H1 (cell line): ENCODE results near the gene DOK7. TPM values are rescaled to one million over a fixed set of nuclear protein-coding genes. Genes with fewer than 3 reads are reported as not detected.

Source experiments
- CBX5 ChIP-seq: fragments of 300-800, 300-1000 bp; sonication (generic); IDR thresholded peaks from 2 replicates; pipeline ENCODE4 v1.7.1; 2016; ENCODE audit warnings: antibody characterized with exemption, low read length, low read depth
- CHD7 ChIP-seq: fragments of 300-600 bp; sonication (generic); IDR thresholded peaks from 2 replicates; pipeline ENCODE4 v1.7.1; 2012; ENCODE audit warnings: low read length, moderate library complexity, mild to moderate bottlenecking, inconsistent platforms; ENCODE audit not compliant: insufficient replicate concordance
- FOSL1 ChIP-seq: IDR thresholded peaks from 2 replicates; pipeline ENCODE4 v1.6.1; 2011; ENCODE audit warnings: mild to moderate bottlenecking, low read depth, low read length, moderate library complexity; ENCODE audit not compliant: insufficient read depth
- HDAC6 ChIP-seq: IDR thresholded peaks from one replicate; pipeline ENCODE4 v1.7.1; 2012; ENCODE audit warnings: low read depth, mild to moderate bottlenecking, inconsistent platforms, low read length, moderate library complexity
- POU5F1 ChIP-seq: IDR thresholded peaks from 2 replicates; pipeline ENCODE4 v1.6.1; 2011; ENCODE audit warnings: low read depth, mild to moderate bottlenecking, low read length, moderate library complexity
- SUZ12 ChIP-seq: fragments of 200-600 bp; sonication (generic); IDR thresholded peaks from 2 replicates; pipeline ENCODE4 v1.6.1; 2012; ENCODE audit warnings: mild to moderate bottlenecking, inconsistent platforms, low read length, moderate library complexity, mixed read lengths
- TAF1 ChIP-seq: IDR thresholded peaks from 2 replicates; pipeline ENCODE4 v1.6.1; 2011; ENCODE audit warnings: mild to moderate bottlenecking, low read depth, low read length
- polyA plus RNA-seq, 7 experiments: library from polyadenylated mRNA; depleted of rRNA in 3 of 7; stranded (reverse) in 5 of 7; unstranded in 2 of 7; fragments of >200 nt in 5 of 7; fragments of 200-250 nt in 2 of 7; gene quantifications; 1 replicate in 5 of 7; 2 replicates in 1 of 7; 4 replicates in 1 of 7; pipeline versions ENCODE4 v1.2.1 to v1.2.3, GENCODE V29; 2011 to 2013; ENCODE audit warnings: missing spikeins in 2 of 7, mixed read lengths in 2 of 7
- total RNA-seq: library from RNA; stranded (reverse); fragmentation: NEBNext Ultra II Directional; extraction: Animal tissue kit (Norgen Biotek cat#: 25700); gene quantifications from 2 replicates; pipeline ENCODE4 v1.2.1, GENCODE V29; 2021

The DOK7 gene
- total and polyA plus RNA-seq, 2 of the 8 experiments (the other 6 are each of a cell fraction or from before 2014, with no cell fraction given), result 0.32 TPM; not detected in 1

DNA sequence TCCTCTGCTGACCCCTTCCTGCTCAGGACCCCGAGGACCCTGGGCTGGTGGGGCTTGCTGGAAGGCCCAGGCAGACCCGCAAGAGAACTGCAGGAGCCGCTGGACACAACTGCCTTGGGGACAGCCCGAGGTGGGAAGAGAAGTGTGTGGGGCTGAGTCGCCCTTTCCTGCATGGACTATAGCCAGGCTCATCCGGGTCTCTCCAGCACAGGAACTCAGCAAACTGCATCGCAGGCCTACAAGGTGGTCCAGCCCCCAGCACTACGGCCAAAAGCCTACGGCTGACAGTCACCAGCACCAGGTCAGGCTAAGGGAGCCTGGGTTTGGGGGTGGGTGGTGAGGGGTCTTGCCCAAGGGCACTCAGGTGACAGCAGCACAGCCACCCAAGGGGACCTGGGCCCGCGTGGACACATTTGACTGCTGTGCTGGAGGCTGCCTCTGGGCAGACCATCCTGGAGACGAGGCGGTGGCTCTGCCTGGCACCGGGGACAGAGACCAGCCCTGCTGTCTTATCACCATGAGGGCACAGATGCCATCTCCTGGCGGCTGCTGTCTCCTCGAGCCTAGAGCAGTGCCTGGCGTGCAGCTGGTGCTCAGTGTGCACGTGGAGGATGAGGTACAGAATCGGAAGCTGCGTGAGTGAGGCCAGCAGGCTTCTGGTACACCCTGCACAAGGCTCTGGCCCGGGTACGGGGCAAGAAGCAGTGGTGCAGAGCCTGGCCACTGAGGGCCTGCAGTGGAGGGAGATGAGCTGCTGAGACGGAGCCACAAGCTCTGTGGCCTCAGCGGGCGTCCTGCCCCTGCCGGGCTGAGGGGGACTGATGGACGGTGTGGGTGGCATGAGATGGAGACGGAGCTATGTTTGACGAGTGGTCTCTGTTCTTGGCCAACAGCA is 54.0 kb downstream of the DOK7 start (continued):
- TF ChIP-seq CHD7, result no peak
- TF ChIP-seq HDAC6, result no peak
- no peak for TF ChIP-seq TAF1
- TF ChIP-seq FOSL1, result no peak
- TF ChIP-seq CBX5, result no peak
- no peak for TF ChIP-seq SUZ12
- no peak for TF ChIP-seq POU5F1
